H54 (cell line): ENCODE measurements around the gene MARCKSL1.

Experiments used
- DNase-seq: peaks from one replicate; pipeline ENCODE4 v3.0.0; 2011; ENCODE audit warnings: low spot score, mixed read lengths; ENCODE audit not compliant: insufficient read length
- FAIRE-seq: peaks from 3 replicates; lab custom pipeline; 2011; peaks lifted over from hg19 to GRCh38; lab: Jason Lieb, UNC
- POLR2A ChIP-seq: IDR thresholded peaks from 2 replicates; pipeline ENCODE4 v1.6.1; 2011; ENCODE audit warnings: low read depth, mild to moderate bottlenecking, low read length

MARCKSL1 gene

DNA sequence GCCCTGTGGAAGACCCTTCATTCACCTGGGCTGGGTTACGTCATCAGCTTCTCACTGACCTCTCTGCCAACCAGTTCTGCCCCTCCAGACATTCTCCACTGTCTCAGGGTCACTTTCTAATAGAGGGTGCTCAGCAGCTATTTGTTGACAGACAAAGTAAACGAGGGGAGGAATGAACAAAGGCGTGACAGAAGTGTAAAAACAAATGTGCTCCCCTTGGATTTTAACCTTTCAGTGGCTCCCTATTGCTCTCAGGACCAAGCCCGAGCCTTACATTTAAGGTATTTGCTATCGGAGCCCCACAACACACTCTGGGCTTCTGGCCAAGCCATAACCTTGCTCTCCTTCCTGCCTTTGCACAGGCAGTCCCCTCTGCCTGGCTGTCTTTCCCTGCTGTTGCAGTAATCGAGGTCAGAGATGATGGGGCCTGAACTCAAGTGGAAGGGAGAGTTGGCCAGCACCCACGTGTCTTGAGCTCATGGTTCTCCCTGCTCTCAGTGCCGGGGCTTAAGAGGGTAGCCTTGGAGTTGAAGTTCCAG lies 9.3 kb upstream of the MARCKSL1 start:
- no peak for FAIRE-seq
- no peak for TF ChIP-seq POLR2A
- no peak for DNase-seq

DNA sequence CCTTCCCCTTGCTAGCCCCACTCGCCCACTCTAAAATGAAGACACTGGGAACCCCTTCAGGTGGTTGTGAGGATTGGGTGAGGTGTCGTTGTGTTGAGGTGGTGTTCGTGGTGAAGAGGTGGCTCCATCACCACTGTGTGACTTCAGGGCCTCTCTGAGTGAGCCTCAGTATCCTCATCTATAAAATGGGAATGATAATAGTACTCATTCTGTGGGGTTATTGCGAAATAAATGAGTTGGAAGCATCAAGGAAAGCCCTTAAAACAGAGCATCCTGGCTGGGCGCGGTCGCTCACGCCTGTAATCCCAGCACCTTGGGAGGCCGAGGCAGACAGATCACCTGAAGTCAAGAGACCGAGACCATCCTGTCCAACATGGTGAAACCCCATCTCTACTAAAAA lies 6.7 kb upstream of the MARCKSL1 start:
- FAIRE-seq, result no peak
- DNase-seq, result no peak
- no peak for TF ChIP-seq POLR2A

DNA sequence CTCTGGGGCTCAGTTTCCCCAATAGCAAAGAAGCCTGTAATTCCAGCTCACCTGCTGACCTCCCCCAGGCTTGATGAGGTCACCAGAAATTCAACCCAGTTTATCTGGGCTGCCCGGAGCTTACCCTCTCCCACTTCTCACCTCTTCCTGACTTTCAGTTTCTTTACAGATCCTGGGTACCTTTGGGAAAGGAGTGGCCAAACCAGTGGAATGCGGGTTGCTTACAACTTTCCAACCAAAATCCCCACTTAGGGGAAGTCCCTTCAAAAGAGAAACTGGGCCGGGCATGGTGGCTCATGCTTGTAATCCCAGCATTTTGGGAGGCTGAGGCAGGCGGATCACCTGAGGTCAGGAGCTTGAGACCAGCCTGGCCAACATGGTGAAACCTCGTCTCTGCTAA lies 5.9 kb upstream of the MARCKSL1 start:
- FAIRE-seq, result no peak
- no peak for TF ChIP-seq POLR2A

DNA sequence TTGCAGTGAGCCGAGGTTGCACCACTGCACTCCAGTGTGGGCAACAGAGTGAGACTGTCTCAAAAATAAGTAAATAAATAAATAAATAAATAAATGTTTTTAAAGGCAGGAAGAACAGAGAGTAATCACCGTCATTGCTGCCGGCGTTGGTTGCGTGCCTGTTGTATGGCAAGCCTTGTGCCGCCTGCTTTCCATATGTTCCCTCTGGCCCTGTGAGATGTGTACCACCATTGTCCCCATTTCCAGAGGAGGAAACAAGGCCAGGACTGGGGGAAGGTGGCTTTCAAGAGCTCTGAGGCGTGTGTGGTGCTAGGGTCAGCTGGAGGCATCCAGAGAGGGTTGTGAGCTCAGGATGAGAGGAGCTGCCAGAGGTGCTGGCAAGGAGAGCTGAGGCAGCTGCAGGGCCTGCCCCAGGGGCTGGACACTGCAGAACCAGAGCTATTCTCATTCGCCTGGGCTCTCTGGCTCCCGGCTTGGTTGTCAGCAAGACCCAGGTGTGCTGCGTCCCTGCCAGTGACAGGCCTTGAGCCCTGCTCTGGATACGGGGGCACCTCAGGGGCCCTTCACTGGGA lies 5.2 kb upstream of the MARCKSL1 start:
- DNase-seq (no peak), FAIRE-seq (no peak)
- TF ChIP-seq POLR2A, result no peak

More for the DNA sequence above, 5.9 kb upstream of the MARCKSL1 start:
- DNase-seq, result no peak

DNA sequence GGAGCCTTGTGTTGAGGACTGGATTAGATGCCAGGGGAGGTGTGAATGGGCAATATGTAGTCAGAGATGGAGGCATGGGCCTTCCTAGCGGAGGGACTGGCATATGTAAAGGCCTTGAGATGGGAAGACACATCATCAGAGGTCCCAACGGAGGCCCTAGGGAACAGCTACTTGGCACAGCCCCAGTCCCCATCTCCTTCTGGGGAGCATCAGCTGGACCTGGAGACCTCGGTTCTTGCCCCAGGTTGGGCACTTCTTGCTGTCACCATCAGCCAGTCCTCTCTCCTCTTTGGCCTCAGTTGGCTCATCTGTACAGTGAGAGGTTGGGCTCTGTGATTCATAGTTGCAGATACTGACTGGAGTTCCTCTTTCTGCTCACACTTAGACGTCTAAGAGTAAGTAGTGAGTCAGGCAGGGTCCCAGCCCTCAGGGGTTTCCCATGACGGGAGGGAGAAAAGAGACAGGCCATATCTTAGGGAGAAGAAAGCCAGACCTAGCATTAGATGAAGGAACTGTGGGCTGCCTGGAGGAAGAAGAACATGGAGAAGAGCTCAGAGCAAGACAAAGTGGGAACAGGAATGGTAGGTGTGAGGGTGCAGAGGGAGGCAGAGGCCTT lies 3.4 kb upstream of the MARCKSL1 start:
- no peak for DNase-seq
- no peak for FAIRE-seq
- TF ChIP-seq POLR2A, result no peak

DNA sequence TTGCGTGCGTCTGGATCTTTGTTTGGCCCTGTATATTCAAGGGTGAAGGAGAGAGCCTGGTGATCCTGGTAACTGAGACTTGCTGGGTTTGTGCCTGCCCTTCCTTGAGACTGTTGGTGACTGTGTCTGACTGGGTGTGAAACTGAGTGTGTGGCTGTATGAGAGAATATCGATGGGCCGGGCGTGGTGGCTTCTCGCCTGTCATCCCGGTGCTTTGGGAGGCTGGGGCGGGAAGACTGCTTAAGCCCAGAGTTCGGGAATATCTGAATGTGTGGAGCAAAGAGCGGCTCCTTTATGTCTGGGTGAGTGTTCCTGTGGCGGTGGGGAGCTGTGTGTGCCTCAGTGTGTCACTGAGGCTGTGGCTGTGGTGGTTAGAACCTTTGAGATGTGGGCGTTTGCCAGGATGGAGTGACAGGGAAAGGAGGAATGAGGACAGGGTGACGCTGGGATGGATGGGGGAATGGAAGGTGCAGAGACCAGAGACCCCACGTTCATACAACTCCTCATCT lies 2.7 kb upstream of the MARCKSL1 start:
- FAIRE-seq, result no peak
- TF ChIP-seq POLR2A, result no peak

DNA sequence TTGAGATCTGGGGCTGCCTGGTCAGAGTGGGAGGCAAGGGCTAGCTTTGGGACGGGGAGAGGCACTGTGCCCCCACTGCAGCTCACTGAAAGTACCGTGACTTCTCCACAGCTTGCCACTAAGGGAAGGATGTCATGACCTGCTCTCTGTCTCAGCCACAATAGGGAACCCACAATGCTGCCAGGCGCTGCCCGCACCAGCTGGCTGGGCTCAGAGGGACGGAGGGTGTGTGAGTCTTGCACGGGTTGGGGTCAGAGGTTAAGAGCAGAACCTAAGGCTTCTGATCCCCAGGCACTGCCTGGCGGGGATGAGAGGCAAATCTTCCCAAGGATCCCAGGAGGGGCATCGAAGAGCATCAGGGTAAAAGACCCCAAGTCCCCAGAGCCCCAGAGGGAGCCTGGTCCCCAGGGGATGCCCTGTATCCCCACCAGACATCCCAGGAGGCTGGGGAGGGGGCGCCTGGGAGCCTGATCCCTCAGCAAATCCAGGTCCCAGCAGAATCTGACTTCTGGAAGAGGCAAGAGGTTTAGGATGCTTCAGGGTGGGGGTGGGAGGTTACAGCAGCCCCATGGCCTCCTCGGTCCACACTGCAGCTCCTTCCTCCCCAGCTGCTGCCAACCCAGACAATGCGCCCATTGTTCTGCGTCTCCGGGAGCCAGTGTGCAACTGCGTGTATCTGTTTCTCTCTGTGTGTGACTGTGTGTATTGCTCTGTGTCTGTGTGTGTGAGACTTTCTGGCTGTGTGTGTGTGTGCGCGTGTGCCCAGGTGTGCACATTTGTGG lies 2.0 kb upstream of the MARCKSL1 start:
- TF ChIP-seq POLR2A, result no peak
- DNase-seq (no peak), FAIRE-seq (peak; percentile 69)

More for the DNA sequence above, 2.7 kb upstream of the MARCKSL1 start:
- no peak for DNase-seq

DNA sequence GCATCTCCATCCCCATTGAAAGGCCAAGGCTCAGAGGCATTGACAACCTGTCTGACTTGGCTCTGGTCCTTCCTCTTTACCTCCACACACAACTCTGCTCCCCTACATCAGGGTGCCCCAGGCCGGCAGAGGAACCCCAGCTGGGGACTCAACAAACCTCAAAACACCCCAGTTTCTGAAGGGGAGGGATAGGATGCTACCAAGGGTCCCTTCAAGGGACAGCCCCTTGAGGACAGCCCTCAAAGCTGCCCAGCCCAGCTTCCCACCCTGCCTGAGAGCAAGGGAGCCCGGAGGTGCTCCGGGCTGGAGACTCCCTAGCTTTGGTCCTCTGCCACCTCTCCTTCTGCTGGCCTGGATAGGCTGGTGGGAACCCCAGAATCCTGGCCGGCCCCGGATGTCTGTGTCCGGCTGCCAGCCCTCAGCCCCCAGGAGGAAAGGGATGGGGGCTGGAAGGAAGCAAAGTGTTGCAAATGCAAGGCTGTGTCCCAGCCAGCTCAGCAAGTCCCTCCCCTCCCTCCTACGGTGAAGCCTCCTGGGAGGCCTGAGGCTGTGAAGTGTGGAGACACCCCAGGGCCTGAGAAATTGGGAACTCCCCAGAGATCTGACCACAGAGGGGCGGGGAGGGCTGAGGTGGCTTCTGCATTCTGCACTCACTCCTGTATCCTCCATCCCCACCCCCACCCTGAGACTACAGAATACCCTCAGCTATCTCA lies 1.1 kb upstream of the MARCKSL1 start:
- DNase-seq (peak; percentile 79), FAIRE-seq (peak; percentile 88)
- TF ChIP-seq POLR2A, result no peak

DNA sequence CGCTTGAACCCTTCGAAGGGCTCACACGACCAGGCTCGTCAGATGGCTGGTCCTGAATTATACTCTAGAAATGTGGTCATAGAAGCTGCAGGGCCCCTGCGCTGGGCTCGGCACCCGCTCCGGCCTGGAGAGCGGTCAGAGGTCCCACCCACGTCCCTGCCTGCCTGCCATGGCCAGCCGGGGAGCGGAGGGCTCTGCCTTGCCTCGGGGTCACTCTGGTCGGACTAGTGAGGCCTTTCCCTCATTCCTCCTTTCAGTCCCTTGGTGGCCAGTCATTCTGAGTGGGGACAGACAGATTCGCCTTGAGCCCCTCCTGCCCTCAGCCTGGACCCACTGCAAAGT lies 529 bp upstream of the MARCKSL1 start:
- FAIRE-seq (no peak), DNase-seq (no peak)
- no peak for TF ChIP-seq POLR2A

DNA sequence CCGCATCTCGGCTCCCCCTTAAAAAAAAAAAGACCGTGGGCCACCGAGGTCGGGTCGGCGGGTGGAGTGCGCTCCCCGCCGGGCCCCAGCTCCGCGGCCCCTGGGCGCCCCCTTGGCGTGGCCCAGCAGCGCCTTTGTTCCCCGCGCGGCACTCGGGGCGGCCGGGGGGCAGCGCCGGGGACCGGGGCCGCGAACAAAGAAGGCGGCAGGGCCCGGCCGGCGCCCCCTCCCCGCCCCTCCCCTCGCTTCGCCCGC lies 571 bp downstream of the MARCKSL1 start:
- DNase-seq (no peak), FAIRE-seq (no peak)

DNA sequence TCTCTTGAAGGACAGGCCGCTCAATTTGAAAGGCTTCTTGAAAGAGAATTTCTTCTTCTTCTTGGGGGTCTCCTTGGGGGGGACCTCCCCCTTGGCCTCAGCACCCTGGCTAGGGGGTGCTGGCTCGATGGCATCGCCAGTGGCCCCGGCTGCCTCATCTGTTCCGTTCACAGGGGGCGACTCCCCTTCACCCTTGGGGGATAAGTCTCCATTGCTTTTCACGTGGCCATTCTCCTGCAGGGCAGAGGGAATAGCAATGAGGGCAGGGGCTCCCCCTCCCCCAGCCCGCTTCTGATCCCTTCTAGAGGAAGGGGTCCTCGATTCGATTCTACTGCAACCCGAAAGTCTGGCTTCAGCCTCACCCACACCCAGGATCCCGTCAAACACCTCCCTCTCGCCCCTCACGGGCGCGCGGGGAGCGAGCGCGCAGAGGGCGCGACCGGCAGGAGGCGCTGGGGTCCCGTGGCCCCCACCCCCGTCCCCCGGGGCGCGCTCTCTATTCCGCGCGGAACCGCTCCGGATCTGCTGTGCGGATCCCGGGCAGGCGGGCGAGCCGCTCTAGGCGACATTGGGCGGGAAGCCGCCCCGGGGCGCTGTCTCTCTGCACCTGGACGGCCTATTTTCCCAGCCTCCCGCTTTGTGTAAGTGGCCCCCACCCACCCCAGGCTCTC lies 1.0 kb downstream of the MARCKSL1 start:
- no peak for TF ChIP-seq POLR2A
- no peak for FAIRE-seq
- no peak for DNase-seq

More for the DNA sequence above, 571 bp downstream of the MARCKSL1 start:
- TF ChIP-seq POLR2A, result no peak

DNA sequence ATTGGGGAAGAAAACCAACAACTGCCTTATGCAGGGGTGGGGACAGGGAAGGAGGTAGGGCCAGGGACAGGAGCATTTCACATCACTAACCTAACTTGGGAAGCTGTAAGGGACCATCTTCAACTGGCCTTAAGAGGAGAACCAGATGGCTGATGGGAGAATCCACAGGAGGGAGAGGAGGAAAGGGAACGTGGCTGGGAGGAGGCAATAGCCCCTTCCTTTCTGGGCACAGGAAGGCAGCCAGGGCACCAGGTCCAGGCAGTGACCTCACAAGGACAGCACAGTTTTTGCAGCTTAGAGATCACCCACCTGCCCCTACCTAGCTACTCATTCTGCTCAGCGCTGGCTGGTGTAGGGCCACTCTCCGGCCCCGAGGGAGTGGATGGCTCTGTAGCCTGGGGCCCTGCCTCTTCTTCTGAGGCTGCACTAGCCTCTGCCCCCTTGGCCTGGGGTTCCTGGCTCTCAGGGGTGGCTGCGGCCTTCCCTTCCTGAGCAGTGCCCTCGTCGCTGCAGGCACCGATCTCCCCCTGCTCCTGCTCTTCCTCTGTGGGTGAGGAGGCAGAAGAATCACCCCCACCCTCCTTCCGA lies 1.7 kb downstream of the MARCKSL1 start:
- DNase-seq (no peak), FAIRE-seq (no peak)
- no peak for TF ChIP-seq POLR2A
